CD14-positive monocyte (primary cell): ENCODE results near the gene SLC22A4. TPM values are rescaled to one million over a fixed set of nuclear protein-coding genes. Genes with fewer than 3 reads are reported as not detected.

Source experiments
- DNase-seq, 3 donors: peaks; one replicate each; pipeline ENCODE4 v3.0.0-alpha.2; 2011 to 2022
- H2AFZ ChIP-seq: 2 replicates; pipeline ENCODE4 v1.6.0; 2012; ENCODE audit warnings: mild to moderate bottlenecking, low read depth, low read length, inconsistent platforms; ENCODE audit not compliant: insufficient read depth, poor library complexity, severe bottlenecking
- H3K27ac ChIP-seq, 2 donors: 1 replicate in 1 of 2; 2 replicates in 1 of 2; pipeline ENCODE4 v1.5.1; 2012 to 2013; ENCODE audit warnings: low read length in 2 of 2, control low read depth in 1 of 2, inconsistent platforms in 1 of 2, low read depth in 1 of 2, mild to moderate bottlenecking in 1 of 2
- H3K27me3 ChIP-seq, 2 donors: one replicate each; pipeline versions ENCODE4 v1.6.0 to v1.6.1; 2011 to 2013; ENCODE audit warnings: low read length in 2 of 2; ENCODE audit not compliant: control insufficient read depth in 2 of 2, insufficient read depth in 2 of 2
- H3K36me3 ChIP-seq, 2 donors: replicated peaks in 1 of 2; 1 replicate in 1 of 2; 2 replicates in 1 of 2; pipeline versions ENCODE4 v1.5.1 to v1.6.1; 2012 to 2013; ENCODE audit warnings: low read length in 2 of 2, control low read depth in 1 of 2, inconsistent platforms in 1 of 2, mild to moderate bottlenecking in 1 of 2; ENCODE audit not compliant: insufficient read depth in 2 of 2, control insufficient read depth in 1 of 2
- H3K4me1 ChIP-seq, 2 donors: 1 replicate in 1 of 2; 2 replicates in 1 of 2; pipeline versions ENCODE4 v1.5.1 to v1.6.1; 2012 to 2013; ENCODE audit warnings: low read length in 2 of 2, control low read depth in 1 of 2, inconsistent platforms in 1 of 2, mild to moderate bottlenecking in 1 of 2, moderate library complexity in 1 of 2; ENCODE audit not compliant: insufficient read depth in 2 of 2, control insufficient read depth in 1 of 2
- H3K4me2 ChIP-seq: replicated peaks from 2 replicates; pipeline ENCODE3; 2012; ENCODE audit warnings: low read length, moderate library complexity, mild to moderate bottlenecking; ENCODE audit not compliant: poor library complexity, severe bottlenecking; ENCODE audit errors: extremely low read depth
- H3K4me3 ChIP-seq, 3 experiments: fragments of 200-600 bp in 1 of 3; sonication (generic) in 1 of 3; replicated peaks in 1 of 3; 1 replicate in 2 of 3; 2 replicates in 1 of 3; pipeline ENCODE4 v1.5.1; 2011 to 2013; ENCODE audit warnings: low read length in 3 of 3, mild to moderate bottlenecking in 3 of 3, control low read depth in 2 of 3, low read depth in 2 of 3, inconsistent platforms in 1 of 3, moderate library complexity in 1 of 3
- H3K79me2 ChIP-seq: 2 replicates; pipeline ENCODE4 v1.6.0; 2012; ENCODE audit warnings: mild to moderate bottlenecking, control low read depth, inconsistent platforms, low read length, moderate library complexity; ENCODE audit not compliant: insufficient read depth
- H3K9ac ChIP-seq: 2 replicates; pipeline ENCODE4 v1.6.0; 2017; ENCODE audit warnings: low read length, mild to moderate bottlenecking; ENCODE audit not compliant: insufficient read depth, poor library complexity, severe bottlenecking
- H3K9me3 ChIP-seq, 2 donors: replicated peaks in 1 of 2; 1 replicate in 1 of 2; 2 replicates in 1 of 2; pipeline versions ENCODE4 v1.5.1 to v1.6.1; 2012 to 2013; ENCODE audit warnings: low read length in 2 of 2, control low read depth in 1 of 2; ENCODE audit not compliant: control insufficient read depth in 1 of 2, insufficient read depth in 1 of 2
- H4K20me1 ChIP-seq: 2 replicates; pipeline ENCODE4 v1.6.0; 2012; ENCODE audit warnings: mild to moderate bottlenecking, low read length, control low read depth, moderate library complexity; ENCODE audit not compliant: insufficient read depth
- H3K27ac Mint-ChIP-seq, 7 donors: one replicate each; pipeline ENCODE4 v1.8.0; 2020; ENCODE audit warnings: mild to moderate bottlenecking in 7 of 7, mixed read lengths in 7 of 7, moderate library complexity in 6 of 7, inconsistent platforms in 2 of 7
- H3K27me3 Mint-ChIP-seq, 3 donors: one replicate each; pipeline ENCODE4 v1.8.0; 2021 to 2022; ENCODE audit warnings: low read depth in 3 of 3, mild to moderate bottlenecking in 3 of 3, mixed read lengths in 3 of 3, moderate library complexity in 3 of 3, inconsistent platforms in 1 of 3
- H3K36me3 Mint-ChIP-seq, 2 donors: one replicate each; pipeline ENCODE4 v1.8.0; 2020; ENCODE audit warnings: mixed read lengths in 2 of 2, inconsistent platforms in 1 of 2, mild to moderate bottlenecking in 1 of 2
- H3K4me1 Mint-ChIP-seq: one replicate; pipeline ENCODE4 v1.8.0; 2020; ENCODE audit warnings: mild to moderate bottlenecking, mixed read lengths
- H3K4me3 Mint-ChIP-seq, 2 donors: one replicate each; pipeline ENCODE4 v1.8.0; 2020; ENCODE audit warnings: mild to moderate bottlenecking in 2 of 2, mixed read lengths in 2 of 2, moderate library complexity in 1 of 2
- H3K9me3 Mint-ChIP-seq, 7 donors: one replicate each; pipeline ENCODE4 v1.8.0; 2020 to 2022; ENCODE audit warnings: mixed read lengths in 7 of 7, mild to moderate bottlenecking in 6 of 7, moderate library complexity in 6 of 7, inconsistent platforms in 2 of 7
- CTCF ChIP-seq: fragments of 200-600 bp; IDR thresholded peaks from one replicate; pipeline ENCODE4 v1.8.0; 2022; ENCODE audit warnings: antibody characterized with exemption, mild to moderate bottlenecking
- WGBS: methylation state at CpG from one replicate; pipeline ENCODE4 v1.1.5; 2013; ENCODE audit warnings: missing lambda C conversion rate; ENCODE audit not compliant: insufficient coverage; 5-methylcytosine and 5-hydroxymethylcytosine counted together
- intact Hi-C, 2 donors: fragments of 100-400 bp; cut with micrococcal nuclease; formaldehyde crosslinking; loops; one replicate each; pipeline versions ENCODE4 v1.15.0 to v1.15.1; 2023
- polyA minus RNA-seq: library from RNA; depleted of rRNA, polyadenylated mRNA; stranded (reverse); fragments of >200 nt; gene quantifications from 2 replicates; pipeline ENCODE4 v1.2.3, GENCODE V29; 2012
- polyA plus RNA-seq, 3 donors: library from polyadenylated mRNA; depleted of rRNA in 1 of 3; unstranded in 2 of 3; stranded (reverse) in 1 of 3; fragments of 300-500 nt in 2 of 3; fragments of >200 nt in 1 of 3; fragmentation: Illumina TruSeq in 2 of 3; gene quantifications; 1 replicate in 2 of 3; 2 replicates in 1 of 3; pipeline ENCODE4 v1.2.3, GENCODE V29; 2012 to 2021
- total RNA-seq, 12 experiments: library from RNA in 1 of 12; stranded (reverse) in 1 of 12; fragments of 120-200 nt in 1 of 12; gene quantifications; one replicate each; pipeline ENCODE4 v1.2.4 and lab custom pipeline; 2013 to 2026; ENCODE audit warnings: mixed read lengths in 6 of 12, inconsistent platforms in 1 of 12

Gene SLC22A4
- total RNA-seq (2013), result 17.6 TPM
- polyA plus RNA-seq (10 to 100 TPM in 2 of 3 donors, 1 to 10 TPM in 1; 7.2 to 13.0 (median 12.2) TPM), polyA minus RNA-seq (31.6 and 34.9 TPM in 2 replicates), total RNA-seq (lab: John Stamatoyannopoulos, UW) (39.2 to 131 (median 91.6) reads per million in 11 experiments)

GRCh38 chr5:132293992-132294727, at the start of gene SLC22A4:
TSS of gene SLC22A4 (plus strand) at chr5:132294394. CDS start at chr5:132294617, 223 bp downstream.
- peak within 1 kb of the TSS; percentile 99 for H3K9ac ChIP-seq
- peaks cover 8 to 12% of the 10 kb centered on the region in 2 donors for H3K36me3 Mint-ChIP-seq
- intact Hi-C loops, result loop anchor here (5.0 to 10.0 kb wide), 3 partner anchors 193 to 571 kb away; partner anchors contain the start of genes GDF9 (in 1 of the 2), IRF1 (in 1 of the 2) and UQCRQ (in 1 of the 2)
- WGBS, result under 1% methylated on average over 61 of the region's 63 CpGs
- H3K4me2 ChIP-seq, result peak within 1 kb of the TSS; percentile 81
- peak within 1 kb of the TSS; percentile 96 to 98 for H3K27ac ChIP-seq
- H3K36me3 ChIP-seq, result peaks cover 0 to 8% of the 10 kb centered on the region in 2 donors
- H3K27me3 Mint-ChIP-seq, result no peaks in the 10 kb centered on the region
- H2AFZ ChIP-seq, result peak within 1 kb of the TSS; percentile 46
- peak within 1 kb of the TSS; percentile 99 to 100 (median 99) for H3K27ac Mint-ChIP-seq
- H3K4me1 ChIP-seq, result peaks cover 62 to 81% of the 10 kb centered on the region in 2 donors
- H4K20me1 ChIP-seq, result peaks cover 61% of the 10 kb centered on the region
- H3K4me3 Mint-ChIP-seq, result peak within 1 kb of the TSS; percentile 96 to 98
- peaks cover 99% of the 10 kb centered on the region for H3K79me2 ChIP-seq
- TF ChIP-seq CTCF, result no peak
- peaks cover 64% of the 10 kb centered on the region for H3K4me1 Mint-ChIP-seq
- DNase-seq, result peak; percentile 84 to 93 (median 91)
- no peaks in the 10 kb centered on the region for H3K27me3 ChIP-seq
- peak within 1 kb of the TSS; percentile 74 to 88 (median 77) for H3K4me3 ChIP-seq
- no peaks in the 10 kb centered on the region for H3K9me3 ChIP-seq
- peaks cover 0 to 4% (median 2%) of the 10 kb centered on the region in 7 donors for H3K9me3 Mint-ChIP-seq

GRCh38 chr5:132245593-132245992, 48.6 kb upstream of the SLC22A4 start:
- no CpG with 5 or more reads among the region's 1 CpG for WGBS
- DNase-seq, result no peak
- H3K9me3 Mint-ChIP-seq, result peaks cover 16 to 46% (median 27%) of the 10 kb centered on the region in 7 donors

More at GRCh38 chr5:132245593-132245992, 48.6 kb upstream of the SLC22A4 start:
- Mint-ChIP-seq H3K4me1 (no peaks in the 10 kb centered on the region), H3K4me3 (no peak overlapping the region), H3K27me3 (peaks cover 0 to 6% (median 4%) of the 10 kb centered on the region in 3 donors), H3K27ac (no peak overlapping the region), H3K36me3 (peaks cover 0 to 3% of the 10 kb centered on the region in 2 donors)
- Histone ChIP-seq H3K27ac (no peak overlapping the region), H3K4me2 (no peak overlapping the region), H3K9me3 (peaks cover 0 to 16% of the 10 kb centered on the region in 2 donors), H3K36me3 (no peaks in the 10 kb centered on the region), H3K79me2 (no peaks in the 10 kb centered on the region), H2AFZ (no peak overlapping the region), H3K9ac (no peak overlapping the region), H3K4me3 (no peak overlapping the region), H3K27me3 (no peaks in the 10 kb centered on the region), H4K20me1 (no peaks in the 10 kb centered on the region), H3K4me1 (no peaks in the 10 kb centered on the region)
- TF ChIP-seq CTCF, result no peak
- intact Hi-C loops, result no loop called here
